Uterus (tissue), 2 donors: ENCODE results near the gene DYNC1LI1.

ENCODE experiments used
- POLR2A ChIP-seq, 2 donors: fragments of 450-650 bp; IDR thresholded peaks; one replicate each; pipeline ENCODE4 v1.6.1; 2016; ENCODE audit warnings: antibody characterized with exemption in 2 of 2, mild to moderate bottlenecking in 1 of 2, moderate library complexity in 1 of 2
- TF ChIP-seq, protein P1 (sequence below), 4 experiments: fragments of 200-600 bp in 2 of 4; fragments of 450-650 bp in 2 of 4; sonication (generic) in 2 of 4; IDR thresholded peaks; one replicate each; pipeline ENCODE4 v1.5.1; 2016 to 2019; ENCODE audit warnings: antibody characterized with exemption in 4 of 4, mild to moderate bottlenecking in 2 of 4, moderate library complexity in 1 of 4

DNA sequence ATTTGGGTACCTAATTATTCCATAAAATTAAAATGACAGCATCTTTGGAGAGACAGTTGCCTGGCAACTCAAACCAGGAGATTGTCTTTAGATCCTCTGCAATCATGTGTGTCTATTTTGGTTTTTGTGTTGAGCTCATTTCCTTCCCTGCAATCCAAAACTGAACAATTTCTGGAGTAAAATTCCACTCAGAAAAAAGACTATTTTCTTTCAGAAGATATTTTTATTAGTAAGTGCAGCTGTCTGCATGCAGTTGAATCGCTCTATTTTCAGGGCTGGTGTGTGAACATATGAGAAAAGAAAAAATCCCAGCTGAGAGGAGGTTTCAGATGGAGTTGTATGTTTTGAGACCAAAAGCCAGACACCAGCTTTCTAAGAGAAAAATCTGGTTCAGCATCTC lies 41.9 kb upstream of the DYNC1LI1 start:
- TF ChIP-seq, protein P1, sequence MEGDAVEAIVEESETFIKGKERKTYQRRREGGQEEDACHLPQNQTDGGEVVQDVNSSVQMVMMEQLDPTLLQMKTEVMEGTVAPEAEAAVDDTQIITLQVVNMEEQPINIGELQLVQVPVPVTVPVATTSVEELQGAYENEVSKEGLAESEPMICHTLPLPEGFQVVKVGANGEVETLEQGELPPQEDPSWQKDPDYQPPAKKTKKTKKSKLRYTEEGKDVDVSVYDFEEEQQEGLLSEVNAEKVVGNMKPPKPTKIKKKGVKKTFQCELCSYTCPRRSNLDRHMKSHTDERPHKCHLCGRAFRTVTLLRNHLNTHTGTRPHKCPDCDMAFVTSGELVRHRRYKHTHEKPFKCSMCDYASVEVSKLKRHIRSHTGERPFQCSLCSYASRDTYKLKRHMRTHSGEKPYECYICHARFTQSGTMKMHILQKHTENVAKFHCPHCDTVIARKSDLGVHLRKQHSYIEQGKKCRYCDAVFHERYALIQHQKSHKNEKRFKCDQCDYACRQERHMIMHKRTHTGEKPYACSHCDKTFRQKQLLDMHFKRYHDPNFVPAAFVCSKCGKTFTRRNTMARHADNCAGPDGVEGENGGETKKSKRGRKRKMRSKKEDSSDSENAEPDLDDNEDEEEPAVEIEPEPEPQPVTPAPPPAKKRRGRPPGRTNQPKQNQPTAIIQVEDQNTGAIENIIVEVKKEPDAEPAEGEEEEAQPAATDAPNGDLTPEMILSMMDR (IDR thresholded peaks at IDR 0.05): no peak
- TF ChIP-seq POLR2A (IDR thresholded peaks at IDR 0.05): no peak
